AML-193 (cell line): ENCODE results near the gene SLIT3.
"Not testable (repeated sequence)": the region's sequence is repeated elsewhere in the genome, so short reads cannot be mapped to it uniquely, and the experiment has no call there.

Experiments used
- DNase-seq, 2 experiments: peaks; one replicate each; lab custom pipeline; 2025; lab: John Stamatoyannopoulos, UW

The SLIT3 gene

GRCh38 chr5:169142264-169142970, 158.5 kb downstream of the SLIT3 start:
- no peak for DNase-seq

DNA sequence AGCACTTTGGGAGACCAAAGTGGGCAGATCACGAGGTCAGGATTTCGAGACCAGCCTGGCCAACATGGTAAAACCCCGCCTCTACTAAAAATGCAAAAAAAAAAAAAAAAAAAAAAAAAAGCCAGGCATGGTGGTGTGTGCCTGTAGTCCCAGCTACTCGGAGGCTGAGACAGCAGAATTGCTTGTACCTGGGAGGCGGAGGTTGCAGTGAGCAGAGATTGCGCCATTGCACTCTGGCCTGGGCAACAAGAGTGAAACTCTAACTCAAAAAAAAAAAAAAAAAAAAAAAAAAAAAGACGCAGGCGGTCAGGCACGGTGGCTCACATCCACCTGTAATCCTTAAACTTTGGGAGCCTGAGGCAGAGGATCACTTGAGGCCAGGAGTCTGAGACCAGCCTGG, 160.7 kb downstream of the SLIT3 start:
- not testable (repeated sequence) for DNase-seq

- no peak for DNase-seq
These were observed 161.4 kb downstream of the SLIT3 start for GRCh38 chr5:169139480-169140050.

- DNase-seq: no peak
These were observed 167.4 kb downstream of the SLIT3 start for GRCh38 chr5:169133531-169133930.

- no peak for DNase-seq
These were observed 168.7 kb downstream of the SLIT3 start for GRCh38 chr5:169132302-169132660.

- DNase-seq: no peak
These were observed 169.2 kb downstream of the SLIT3 start for GRCh38 chr5:169131616-169132301.

DNA sequence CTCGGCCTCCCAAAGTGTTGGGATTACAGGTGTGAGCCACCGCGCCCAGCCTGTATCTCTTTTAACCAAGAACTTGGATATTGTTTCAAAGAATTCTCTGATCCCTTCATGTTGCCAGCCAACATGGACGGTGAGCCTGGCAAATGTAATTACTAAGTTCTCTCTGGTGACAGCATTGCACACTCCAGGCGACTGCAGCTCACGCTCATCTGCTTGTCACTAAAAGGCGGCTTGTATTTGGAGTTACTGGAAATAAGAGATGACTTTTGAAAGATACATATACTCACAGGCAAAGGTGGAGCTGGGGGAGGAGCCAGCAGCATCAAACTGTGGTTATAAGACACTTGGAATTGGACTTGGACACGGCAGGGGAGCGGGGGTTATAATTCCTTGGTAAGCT, 172.3 kb downstream of the SLIT3 start:
- no peak for DNase-seq

- no peak for DNase-seq
These were observed 173.5 kb downstream of the SLIT3 start for GRCh38 chr5:169127431-169127830.

DNA sequence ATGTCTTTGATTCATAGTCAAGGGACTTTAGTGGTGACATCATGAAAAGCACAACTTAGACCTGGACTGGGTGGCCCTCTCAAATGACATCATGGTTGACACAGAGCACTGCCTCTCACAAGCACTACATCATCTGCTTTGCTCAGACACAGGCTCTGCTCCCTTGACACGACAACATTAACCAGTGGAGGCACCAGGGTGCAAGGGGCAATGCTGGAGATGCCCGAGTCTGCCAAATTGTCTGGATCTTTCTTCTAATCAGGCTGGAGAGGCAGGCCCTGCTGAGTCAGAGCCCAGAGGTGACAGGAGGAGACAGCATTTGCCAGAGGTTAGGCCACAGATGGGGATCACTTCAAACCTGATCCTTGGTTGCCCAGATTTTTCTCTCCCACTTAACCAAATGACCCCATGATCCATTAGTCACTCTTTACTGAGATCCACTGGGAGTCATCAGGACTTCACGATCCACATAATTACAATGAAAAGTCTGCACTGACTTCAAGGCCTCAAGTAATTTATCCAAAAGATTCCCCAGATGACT, 174.4 kb downstream of the SLIT3 start:
- DNase-seq: no peak

DNA sequence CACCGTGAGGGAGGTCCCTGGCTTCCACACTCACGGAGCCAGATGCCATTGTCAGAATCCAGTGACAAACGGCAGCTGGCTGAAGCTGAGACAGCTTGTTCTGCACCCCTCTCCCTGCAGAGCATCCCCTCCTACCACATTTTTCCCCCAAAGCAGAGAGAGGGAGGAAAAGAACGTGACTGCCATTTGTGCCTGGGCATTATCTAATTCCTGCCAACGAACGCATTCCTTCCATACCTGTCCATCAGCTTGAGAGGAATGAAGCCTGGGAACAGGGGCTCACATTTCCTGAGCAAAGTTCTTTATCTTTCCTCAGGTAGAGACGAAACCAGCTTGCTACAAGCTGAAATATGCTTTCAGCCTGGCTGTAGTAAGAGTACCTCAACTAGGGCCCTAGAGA, 175.4 kb downstream of the SLIT3 start:
- no peak for DNase-seq

DNA sequence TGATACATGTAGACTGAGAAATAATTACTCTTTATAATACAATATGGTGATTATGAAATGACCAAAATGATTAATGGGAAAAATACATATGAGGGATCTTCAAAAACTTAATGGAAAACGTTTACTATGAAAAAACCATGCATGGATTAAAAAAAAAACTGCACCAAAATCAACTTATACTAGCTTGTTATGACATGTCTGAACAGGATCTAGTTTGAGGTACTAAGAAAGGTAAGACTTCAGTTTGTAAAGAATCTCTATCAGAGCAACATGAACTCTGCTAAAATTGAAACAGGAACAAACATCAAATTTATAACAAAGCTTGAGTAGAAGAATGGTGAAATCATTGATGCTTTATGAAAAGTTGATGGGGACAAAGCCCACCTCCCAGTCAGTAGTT, 178.0 kb downstream of the SLIT3 start:
- DNase-seq: no peak

DNA sequence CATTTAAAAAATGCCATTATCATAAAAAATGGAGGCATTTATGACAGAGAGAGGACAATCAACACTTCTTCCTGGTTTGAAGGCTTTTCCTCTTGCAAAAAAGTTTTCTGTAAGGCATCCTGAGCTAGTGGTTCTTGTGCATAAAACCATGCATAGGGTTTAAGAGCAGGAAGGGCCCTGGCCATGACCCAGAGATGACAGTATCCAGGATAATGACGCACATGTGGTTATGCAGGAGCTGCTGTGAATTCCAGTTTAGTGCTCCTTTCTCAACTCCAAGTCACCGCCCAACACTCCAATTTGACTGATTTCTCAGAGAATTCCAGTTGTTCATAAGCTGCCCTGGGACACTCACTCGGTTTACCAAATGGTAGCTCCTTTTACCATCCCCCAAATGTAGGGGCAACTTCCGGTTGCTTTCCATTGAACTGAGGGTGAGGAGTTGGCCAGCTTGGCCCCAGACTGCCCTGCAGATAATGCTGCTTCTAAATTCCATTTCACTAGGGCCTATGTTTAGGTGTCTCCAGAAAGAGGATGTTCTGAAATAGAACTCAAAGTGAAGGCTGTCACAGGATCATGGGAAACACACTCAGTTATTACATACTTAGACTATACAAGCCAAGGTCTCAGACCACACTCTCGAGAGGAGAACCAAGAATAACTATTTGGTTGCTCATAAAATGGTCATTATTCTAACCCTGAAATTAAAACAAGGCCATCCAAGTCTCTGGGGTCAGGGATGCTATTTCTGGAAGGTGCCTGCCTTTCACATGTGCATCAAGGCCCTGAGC, 179.1 kb downstream of the SLIT3 start:
- DNase-seq: no peak

GRCh38 chr5:169119288-169120048, 181.5 kb downstream of the SLIT3 start:
- DNase-seq: no peak

DNA sequence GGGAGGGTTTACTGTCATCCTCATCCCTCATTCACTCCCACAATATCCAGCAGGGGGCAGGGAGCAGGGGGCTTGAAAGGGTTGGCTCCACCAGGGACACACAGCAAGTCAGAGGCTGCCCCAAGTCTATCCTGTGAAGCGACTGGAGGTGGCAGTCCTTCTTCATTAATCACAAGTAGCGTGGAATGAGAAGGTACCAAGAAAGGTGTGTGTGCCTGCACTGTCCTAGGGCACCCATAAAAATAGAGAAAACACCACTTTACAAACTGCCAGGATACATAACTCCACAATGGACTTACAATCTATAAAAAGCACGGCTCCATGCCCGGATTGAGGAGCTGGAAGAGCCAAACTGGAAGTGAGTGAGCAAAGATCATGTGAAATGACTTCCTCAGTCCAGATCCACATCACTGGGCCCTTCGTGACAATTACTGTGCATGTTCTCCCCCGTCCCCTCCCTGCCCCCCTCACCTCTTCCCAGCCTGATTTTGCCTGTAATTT, 183.9 kb downstream of the SLIT3 start:
- no peak for DNase-seq

DNA sequence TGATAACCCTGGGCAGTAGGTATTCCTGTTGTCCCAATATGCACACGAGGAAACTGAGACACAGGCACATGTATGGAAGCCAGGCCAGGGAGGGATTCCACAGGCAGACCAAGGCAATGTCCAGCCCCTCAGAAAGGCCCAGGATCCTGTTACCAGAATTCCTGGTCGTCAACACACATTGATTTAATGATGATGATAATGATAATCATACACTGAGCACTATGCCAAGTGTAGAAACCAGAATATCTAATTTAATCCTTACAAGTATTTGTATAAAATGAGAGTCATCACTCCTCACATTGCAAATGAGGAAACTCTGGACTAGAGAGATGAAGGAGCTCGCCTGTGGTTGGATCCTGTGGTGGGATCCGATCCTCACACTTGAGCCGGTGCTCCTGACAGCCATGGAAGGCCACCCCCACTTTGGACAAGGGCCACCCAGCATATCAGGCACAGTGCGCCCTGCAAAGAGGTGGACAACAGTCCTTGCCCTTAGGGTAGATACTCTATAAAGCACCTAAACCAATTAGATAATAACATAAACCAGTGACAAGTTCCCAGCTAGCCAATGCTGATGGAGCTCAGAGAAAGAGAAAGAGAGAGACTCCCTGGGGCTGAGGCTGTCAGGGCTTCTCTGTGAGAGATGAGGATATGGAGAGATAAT, 185.3 kb downstream of the SLIT3 start:
- no peak for DNase-seq

DNA sequence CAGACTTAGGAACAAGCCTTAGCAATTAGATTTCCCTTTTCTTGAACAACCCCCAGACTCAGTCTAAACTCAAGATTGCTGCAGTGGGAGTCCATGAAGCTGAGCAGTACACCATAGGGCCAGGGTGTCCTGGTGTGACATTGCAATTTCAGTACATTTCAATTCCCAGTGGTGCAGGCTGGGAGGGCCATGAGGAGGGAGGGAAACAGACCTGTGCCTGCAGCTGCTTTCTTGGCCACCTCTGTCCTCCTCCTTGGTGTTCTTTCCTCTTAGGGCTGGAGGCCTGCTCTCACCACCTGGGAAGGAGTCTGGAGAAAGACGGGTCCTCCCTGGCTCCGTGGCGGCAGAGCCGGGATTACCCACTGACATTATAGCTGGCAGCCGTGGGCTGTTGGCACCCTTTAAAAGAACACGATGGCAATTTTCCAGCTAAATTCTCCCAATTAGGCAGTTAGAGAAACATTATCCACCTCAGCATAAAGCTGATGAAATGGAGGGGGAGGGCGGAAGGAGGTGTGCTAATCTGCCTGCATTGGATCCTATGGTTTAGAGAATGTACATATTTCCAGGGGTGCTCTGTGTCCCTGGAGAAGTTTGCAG, 186.4 kb downstream of the SLIT3 start:
- no peak for DNase-seq

DNA sequence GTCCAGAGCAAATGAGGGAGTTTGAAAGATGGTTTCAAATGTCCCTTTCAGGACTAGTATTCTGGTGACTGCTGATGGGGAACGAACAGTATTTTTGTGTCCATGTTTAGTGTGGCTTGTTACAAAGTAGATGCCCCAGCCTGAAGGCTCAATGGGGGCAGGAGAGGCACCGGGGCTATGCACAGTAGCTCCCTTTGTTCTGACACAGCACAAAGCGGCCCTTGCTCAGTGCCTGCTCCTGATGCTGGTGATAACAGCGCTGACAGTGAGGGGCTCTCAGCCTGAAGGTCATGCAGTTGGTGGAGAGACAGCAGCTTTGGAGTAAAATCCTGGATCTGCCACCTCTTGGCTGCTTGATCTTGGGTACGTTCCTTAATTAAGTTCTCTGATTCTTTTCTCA, 188.9 kb downstream of the SLIT3 start:
- DNase-seq: no peak

DNA sequence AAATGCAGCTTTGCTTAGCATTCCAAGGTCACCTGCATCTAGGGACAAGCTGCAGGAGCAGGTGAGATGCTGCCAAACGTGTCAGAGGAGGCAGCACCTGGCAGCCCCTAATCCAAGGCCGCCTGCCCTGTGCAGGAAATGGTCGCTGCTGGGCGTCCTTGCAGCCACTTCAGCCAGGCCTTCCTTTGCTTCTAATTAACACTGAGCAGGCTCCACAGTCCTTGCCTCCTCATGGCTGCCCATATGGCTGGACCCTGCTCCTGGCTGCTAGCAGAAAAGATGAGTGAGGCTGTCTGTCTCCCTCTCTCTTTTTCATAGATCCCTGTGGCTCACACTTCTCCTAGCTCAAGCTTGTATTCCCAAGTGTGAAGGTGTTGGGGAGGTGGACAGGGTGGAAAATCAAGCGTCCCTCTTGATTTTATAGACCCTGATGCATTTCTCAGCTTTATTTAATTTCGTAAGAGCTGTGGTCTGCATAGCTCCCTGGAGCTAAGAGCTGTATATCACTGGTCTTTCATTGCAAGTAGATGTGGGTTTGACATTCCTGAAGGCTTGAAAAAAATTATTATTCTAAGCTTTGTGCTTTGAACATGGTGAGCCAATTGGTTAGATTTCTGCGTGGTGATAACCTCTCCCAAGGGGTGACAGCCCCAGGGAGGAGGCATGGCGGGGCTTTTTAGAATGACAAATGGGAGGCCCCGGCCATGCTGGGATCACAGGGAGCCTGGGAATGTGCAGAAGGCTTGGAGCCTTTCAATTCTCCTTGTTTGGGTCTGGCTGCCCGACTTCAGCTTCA, 193.8 kb downstream of the SLIT3 start:
- DNase-seq: no peak

DNA sequence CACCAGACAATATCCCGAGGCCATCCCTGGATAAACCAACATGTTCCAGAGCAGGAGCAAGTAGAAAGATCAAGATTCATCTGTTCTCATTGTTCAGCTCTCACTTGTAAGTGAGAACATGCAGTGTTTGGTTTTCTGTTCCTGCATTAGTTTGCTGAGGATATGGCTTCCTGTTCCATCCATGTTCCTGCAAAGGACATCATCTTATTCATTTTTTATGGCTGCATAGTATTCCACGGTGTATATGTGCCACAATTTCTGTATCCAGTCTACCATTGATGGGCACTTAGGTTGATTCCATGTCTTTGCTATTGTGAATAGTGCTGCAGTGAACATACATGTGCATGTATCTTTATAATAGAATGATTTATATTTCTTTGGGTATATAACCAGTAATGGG, 195.4 kb downstream of the SLIT3 start:
- DNase-seq: not testable (repeated sequence)
